ENCODE data around the gene FAM117B. TPM values are rescaled to one million over a fixed set of nuclear protein-coding genes. Genes with fewer than 3 reads are reported as not detected.
A peak's percentile ranks its signal among the peaks of the same experiment; 100 is the strongest.

FAM117B gene
- total RNA-seq, 3 donors from 2014 or later = 9.2 to 12.0 (median 10.8) TPM

- ATAC-seq (no peak), DNase-seq (no peak)
- peaks cover 42% of the 10 kb centered on the region for H3K36me3 Mint-ChIP-seq (ENCODE audit: insufficient read depth)
- H3K4me1 Mint-ChIP-seq (ENCODE audit: low read depth) = peaks cover 12% of the 10 kb centered on the region
- H3K9me3 Mint-ChIP-seq = peaks cover 9% of the 10 kb centered on the region
- no peak overlapping the region for H3K4me3 Mint-ChIP-seq
- no peaks in the 10 kb centered on the region for H3K27me3 Mint-ChIP-seq (ENCODE audit: low read depth)
Observed at GRCh38 chr2:202736826-202737225, 102.1 kb downstream of the FAM117B start.

GRCh38 chr2:202743613-202744012, 108.8 kb downstream of the FAM117B start:
- no peak for ATAC-seq
- H3K9me3 Mint-ChIP-seq = peaks cover 29% of the 10 kb centered on the region
- H3K4me1 Mint-ChIP-seq (ENCODE audit: low read depth) = peaks cover 6% of the 10 kb centered on the region
- no peak for DNase-seq
- H3K36me3 Mint-ChIP-seq (ENCODE audit: insufficient read depth) = peaks cover 34% of the 10 kb centered on the region
- no peaks in the 10 kb centered on the region for H3K27me3 Mint-ChIP-seq (ENCODE audit: low read depth)
- H3K4me3 Mint-ChIP-seq = no peak overlapping the region

DNA sequence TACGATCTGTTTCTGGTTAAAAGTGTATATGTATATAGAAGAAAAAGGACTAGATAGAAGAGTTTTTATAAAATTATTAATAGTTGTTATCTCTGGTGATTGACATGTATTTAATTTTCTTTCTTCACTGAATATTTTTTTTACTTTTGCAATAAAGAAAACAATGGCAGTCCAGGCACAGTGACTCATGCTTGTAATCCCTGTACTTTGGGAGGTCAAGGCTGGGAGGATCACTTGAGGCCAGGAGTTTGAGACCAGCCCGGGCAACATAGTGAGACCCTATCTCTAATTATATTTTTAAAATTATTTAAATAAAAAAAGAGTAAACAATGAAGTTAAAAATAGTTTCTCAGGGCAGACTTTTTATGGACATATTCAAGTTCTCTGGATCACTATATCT, 114.7 kb downstream of the FAM117B start:
- DNase-seq (no peak), ATAC-seq (no peak)
- peaks cover 13% of the 10 kb centered on the region for H3K9me3 Mint-ChIP-seq
- peaks cover 20% of the 10 kb centered on the region for H3K36me3 Mint-ChIP-seq (ENCODE audit: insufficient read depth)
- H3K4me1 Mint-ChIP-seq (ENCODE audit: low read depth) = peaks cover 42% of the 10 kb centered on the region
- H3K27me3 Mint-ChIP-seq (ENCODE audit: low read depth) = no peaks in the 10 kb centered on the region
- no peak overlapping the region for H3K4me3 Mint-ChIP-seq

GRCh38 chr2:202750763-202751427, 116.1 kb downstream of the FAM117B start:
- no peaks in the 10 kb centered on the region for H3K27me3 Mint-ChIP-seq (ENCODE audit: low read depth)
- H3K36me3 Mint-ChIP-seq (ENCODE audit: insufficient read depth) = peaks cover 17% of the 10 kb centered on the region
- H3K9me3 Mint-ChIP-seq = peaks cover 5% of the 10 kb centered on the region
- H3K4me3 Mint-ChIP-seq = no peak overlapping the region
- ATAC-seq (no peak), DNase-seq (no peak)
- peaks cover 40% of the 10 kb centered on the region for H3K4me1 Mint-ChIP-seq (ENCODE audit: low read depth)

DNA sequence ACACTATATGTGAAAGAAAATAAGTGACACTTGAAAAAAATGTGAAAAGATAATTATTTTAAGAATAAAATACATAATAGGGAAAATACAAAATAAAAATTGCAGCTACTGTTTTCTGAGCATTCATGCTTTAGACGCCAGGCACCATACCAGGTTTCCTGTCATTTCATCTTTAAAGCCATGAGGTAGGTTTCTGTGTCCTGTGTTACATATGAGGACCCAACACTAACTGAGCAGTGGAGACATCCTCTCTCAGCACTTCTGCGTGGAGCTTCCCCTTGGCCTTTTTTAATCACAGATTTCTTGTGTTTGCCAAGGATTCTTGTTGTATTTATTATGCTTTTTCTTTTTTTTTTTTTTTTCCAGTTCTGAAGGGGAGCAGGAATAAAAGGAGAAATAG, 117.3 kb downstream of the FAM117B start:
- Mint-ChIP-seq H3K27me3 (ENCODE audit: low read depth) (no peaks in the 10 kb centered on the region), H3K36me3 (ENCODE audit: insufficient read depth) (peaks cover 16% of the 10 kb centered on the region), H3K9me3 (no peaks in the 10 kb centered on the region), H3K4me1 (ENCODE audit: low read depth) (peaks cover 40% of the 10 kb centered on the region), H3K4me3 (no peak overlapping the region)
- no peak for DNase-seq
- ATAC-seq = no peak

GRCh38 chr2:202754936-202755335, 120.2 kb downstream of the FAM117B start:
- Mint-ChIP-seq H3K4me1 (ENCODE audit: low read depth) (peaks cover 26% of the 10 kb centered on the region), H3K9me3 (no peaks in the 10 kb centered on the region), H3K27me3 (ENCODE audit: low read depth) (no peaks in the 10 kb centered on the region), H3K4me3 (no peak overlapping the region), H3K36me3 (ENCODE audit: insufficient read depth) (peaks cover 27% of the 10 kb centered on the region)
- no peak for ATAC-seq
- DNase-seq = no peak

DNA sequence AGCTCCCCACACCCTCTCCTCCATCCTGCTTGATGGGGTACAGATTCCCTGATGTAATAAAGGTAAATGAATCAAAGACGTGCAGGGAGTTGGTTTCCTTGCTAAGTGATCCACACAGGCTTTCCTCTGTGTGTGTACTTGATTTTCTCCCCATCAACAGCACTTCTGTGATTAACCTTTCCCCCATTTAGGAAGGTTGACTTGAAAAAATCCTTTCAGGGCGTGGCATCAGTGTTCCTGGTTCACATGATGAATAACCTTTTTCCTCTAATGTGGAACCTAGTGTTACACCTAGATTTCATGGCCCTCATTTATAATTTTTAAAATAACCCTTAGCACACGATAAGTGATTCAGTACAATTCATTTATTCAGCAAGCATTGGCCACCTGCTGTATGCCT, 121.8 kb downstream of the FAM117B start:
- H3K4me3 Mint-ChIP-seq = no peak overlapping the region
- H3K4me1 Mint-ChIP-seq (ENCODE audit: low read depth) = peaks cover 22% of the 10 kb centered on the region
- no peaks in the 10 kb centered on the region for H3K9me3 Mint-ChIP-seq
- H3K27me3 Mint-ChIP-seq (ENCODE audit: low read depth) = no peaks in the 10 kb centered on the region
- DNase-seq (no peak), ATAC-seq (no peak)
- H3K36me3 Mint-ChIP-seq (ENCODE audit: insufficient read depth) = peaks cover 35% of the 10 kb centered on the region

DNA sequence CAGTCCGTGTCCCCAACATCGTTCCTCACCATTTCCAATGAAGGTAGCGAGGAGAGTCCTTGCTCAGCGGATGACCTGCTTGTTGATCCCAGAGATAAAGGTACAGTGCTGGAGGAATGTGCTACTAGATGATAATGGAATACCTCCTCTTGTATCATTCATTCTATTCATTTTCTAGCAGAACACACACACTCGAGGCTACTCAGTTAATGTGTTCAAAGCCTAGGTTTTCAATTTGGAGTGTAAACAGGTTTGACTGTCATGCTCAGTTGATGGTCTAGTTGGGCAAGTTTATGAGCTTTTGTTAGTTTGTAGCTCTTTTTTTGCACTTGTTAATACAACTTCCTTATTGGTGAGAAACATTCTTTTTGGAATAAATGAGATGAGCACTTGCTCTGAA, 122.6 kb downstream of the FAM117B start:
- Mint-ChIP-seq H3K27me3 (ENCODE audit: low read depth) (no peaks in the 10 kb centered on the region), H3K4me3 (no peak overlapping the region), H3K9me3 (no peaks in the 10 kb centered on the region), H3K36me3 (ENCODE audit: insufficient read depth) (peaks cover 35% of the 10 kb centered on the region), H3K4me1 (ENCODE audit: low read depth) (peaks cover 22% of the 10 kb centered on the region)
- ATAC-seq = no peak
- no peak for DNase-seq

DNA sequence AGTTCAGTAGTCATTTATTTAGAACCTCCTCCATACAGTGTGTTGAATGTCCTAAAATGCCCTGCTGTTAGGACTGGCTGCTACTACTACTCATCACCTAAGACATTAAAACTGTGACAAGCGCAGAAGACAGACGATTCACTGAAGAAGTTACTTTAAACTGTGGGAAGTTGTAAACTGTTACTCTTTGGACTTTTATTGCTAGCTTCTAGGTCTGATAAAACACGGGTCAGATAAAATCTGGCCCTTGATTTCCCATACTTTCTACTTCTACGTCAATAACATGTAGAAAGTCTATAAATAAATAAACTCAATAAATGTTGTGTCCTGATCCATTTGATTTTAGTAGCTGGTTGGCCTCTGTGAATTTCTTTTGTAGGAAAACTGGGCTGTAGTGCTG, 123.4 kb downstream of the FAM117B start:
- no peak for ATAC-seq
- Mint-ChIP-seq H3K4me3 (no peak overlapping the region), H3K9me3 (no peaks in the 10 kb centered on the region), H3K4me1 (ENCODE audit: low read depth) (peaks cover 27% of the 10 kb centered on the region), H3K36me3 (ENCODE audit: insufficient read depth) (peaks cover 36% of the 10 kb centered on the region), H3K27me3 (ENCODE audit: low read depth) (no peaks in the 10 kb centered on the region)
- DNase-seq = no peak

DNA sequence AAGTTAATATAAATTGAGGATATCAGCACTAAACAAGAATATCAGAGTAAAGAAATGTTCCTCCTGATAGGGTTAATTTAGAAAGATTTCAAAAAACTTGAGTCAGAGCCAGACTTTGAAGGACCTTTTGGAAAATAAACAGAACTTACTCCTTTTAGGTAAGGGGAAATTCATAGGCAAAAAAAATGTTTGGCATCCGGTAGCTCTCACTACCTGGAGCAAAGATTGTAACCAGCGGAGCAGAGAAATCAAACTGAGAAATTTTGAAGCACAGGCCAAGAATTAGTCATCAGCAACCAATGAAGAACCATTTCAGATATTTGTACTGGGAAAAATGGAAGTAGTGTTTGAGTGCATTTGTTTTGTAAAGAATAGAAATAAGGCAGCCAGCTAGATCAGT, 123.8 kb downstream of the FAM117B start:
- ATAC-seq (no peak), DNase-seq (no peak)
- H3K4me1 Mint-ChIP-seq (ENCODE audit: low read depth) = peaks cover 27% of the 10 kb centered on the region
- H3K36me3 Mint-ChIP-seq (ENCODE audit: insufficient read depth) = peaks cover 32% of the 10 kb centered on the region
- no peak overlapping the region for H3K4me3 Mint-ChIP-seq
- H3K27me3 Mint-ChIP-seq (ENCODE audit: low read depth) = no peaks in the 10 kb centered on the region
- no peaks in the 10 kb centered on the region for H3K9me3 Mint-ChIP-seq

GRCh38 chr2:202760848-202761247, 126.1 kb downstream of the FAM117B start:
- DNase-seq = no peak
- Mint-ChIP-seq H3K36me3 (ENCODE audit: insufficient read depth) (peaks cover 35% of the 10 kb centered on the region), H3K9me3 (no peaks in the 10 kb centered on the region), H3K4me3 (no peak overlapping the region), H3K27me3 (ENCODE audit: low read depth) (no peaks in the 10 kb centered on the region), H3K4me1 (ENCODE audit: low read depth) (peaks cover 27% of the 10 kb centered on the region)
- ATAC-seq = no peak

DNA sequence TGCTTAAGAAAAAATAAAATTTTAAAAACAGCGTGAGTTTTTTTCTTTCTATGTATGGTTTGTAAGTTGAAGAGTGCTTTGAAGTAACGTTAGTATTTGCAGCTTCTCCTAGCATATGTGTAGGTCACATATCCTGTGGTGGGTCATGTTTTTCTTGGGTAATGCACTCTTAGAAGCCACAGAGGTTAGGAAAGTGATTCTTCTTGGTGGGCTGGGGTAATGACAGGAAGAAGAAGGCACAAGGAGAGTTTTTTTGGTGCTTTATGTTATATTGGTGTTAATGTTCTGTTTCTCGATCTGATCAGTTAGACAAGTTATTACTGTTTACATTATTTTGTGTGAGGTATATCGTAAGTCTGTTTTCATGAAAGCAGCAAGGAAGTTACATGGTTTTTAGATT, 127.8 kb downstream of the FAM117B start:
- Mint-ChIP-seq H3K4me3 (peak overlapping the region; percentile 19), H3K36me3 (ENCODE audit: insufficient read depth) (peaks cover 32% of the 10 kb centered on the region), H3K27me3 (ENCODE audit: low read depth) (no peaks in the 10 kb centered on the region), H3K4me1 (ENCODE audit: low read depth) (peaks cover 27% of the 10 kb centered on the region), H3K9me3 (no peaks in the 10 kb centered on the region)
- peak; percentile 91 to 92 for ATAC-seq
- DNase-seq = no peak

GRCh38 chr2:202763916-202764315, 129.1 kb downstream of the FAM117B start:
- no peak for DNase-seq
- H3K4me3 Mint-ChIP-seq = no peak overlapping the region
- no peaks in the 10 kb centered on the region for H3K27me3 Mint-ChIP-seq (ENCODE audit: low read depth)
- H3K36me3 Mint-ChIP-seq (ENCODE audit: insufficient read depth) = peaks cover 24% of the 10 kb centered on the region
- no peaks in the 10 kb centered on the region for H3K9me3 Mint-ChIP-seq
- H3K4me1 Mint-ChIP-seq (ENCODE audit: low read depth) = peaks cover 30% of the 10 kb centered on the region
- ATAC-seq = no peak

DNA sequence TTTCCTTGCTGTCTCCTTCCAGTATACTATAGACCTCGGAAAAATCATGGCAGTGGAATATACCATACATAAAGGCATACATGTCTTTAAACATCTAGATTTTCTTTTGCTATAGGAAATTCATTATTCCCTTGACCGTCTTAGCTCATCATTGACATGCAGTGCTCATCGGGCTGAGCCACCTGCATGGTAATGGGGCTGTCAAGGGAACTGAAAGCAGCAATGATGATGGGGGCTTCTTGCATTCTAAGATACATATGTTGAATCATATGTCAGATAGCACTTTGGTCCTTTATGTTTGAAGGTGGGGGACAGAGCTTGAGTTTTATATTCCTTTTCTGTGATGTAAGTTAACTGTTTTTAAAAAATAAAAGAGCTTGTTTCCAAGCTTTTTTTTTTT, 130.2 kb downstream of the FAM117B start:
- Mint-ChIP-seq H3K4me3 (no peak overlapping the region), H3K36me3 (ENCODE audit: insufficient read depth) (peaks cover 26% of the 10 kb centered on the region), H3K4me1 (ENCODE audit: low read depth) (peaks cover 31% of the 10 kb centered on the region), H3K9me3 (no peaks in the 10 kb centered on the region), H3K27me3 (ENCODE audit: low read depth) (no peaks in the 10 kb centered on the region)
- DNase-seq (no peak), ATAC-seq (no peak)

DNA sequence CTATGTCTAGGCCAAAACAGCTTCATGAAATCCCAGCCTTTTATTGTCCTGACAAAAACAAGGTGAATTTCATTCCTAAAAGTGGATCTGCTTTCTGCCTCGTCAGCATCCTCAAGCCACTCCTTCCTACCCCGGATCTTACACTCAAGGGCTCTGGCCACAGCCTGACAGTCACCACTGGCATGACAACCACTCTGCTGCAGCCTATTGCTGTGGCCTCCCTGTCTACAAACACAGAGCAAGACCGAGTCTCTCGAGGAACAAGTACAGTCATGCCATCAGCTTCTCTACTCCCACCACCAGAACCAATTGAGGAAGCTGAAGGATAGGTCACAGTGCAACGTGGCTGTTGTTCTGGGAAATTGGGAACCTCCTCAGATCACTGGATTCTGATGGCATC, 130.7 kb downstream of the FAM117B start:
- no peak for DNase-seq
- Mint-ChIP-seq H3K27me3 (ENCODE audit: low read depth) (no peaks in the 10 kb centered on the region), H3K4me1 (ENCODE audit: low read depth) (peaks cover 30% of the 10 kb centered on the region), H3K9me3 (no peaks in the 10 kb centered on the region), H3K36me3 (ENCODE audit: insufficient read depth) (peaks cover 23% of the 10 kb centered on the region), H3K4me3 (no peak overlapping the region)
- ATAC-seq = no peak

Data from activated T-cell treated with anti-CD3 and anti-CD28 coated beads, Interleukin-2, amount 50 U/mL, for 4 hours (primary cell).